GM18499 (cell line): ENCODE results near the gene G6PC2.
"Not testable (repeated sequence)": the region's sequence is repeated elsewhere in the genome, so short reads cannot be mapped to it uniquely, and the experiment has no call there.

Experiments
- ATAC-seq: cut with Tn5 transposase; IDR thresholded peaks from one replicate; pipeline ENCODE4 v1.9.1; 2021; ENCODE audit warnings: moderate number of reproducible peaks; ENCODE audit not compliant: insufficient read depth, unreplicated experiment

G6PC2 gene

GRCh38 chr2:168901003-168901402 is at the start of gene G6PC2:
G6PC2 (plus strand) TSS chr2:168901291; CDS start chr2:168901332, 41 bp downstream.
- ATAC-seq = no peak

DNA sequence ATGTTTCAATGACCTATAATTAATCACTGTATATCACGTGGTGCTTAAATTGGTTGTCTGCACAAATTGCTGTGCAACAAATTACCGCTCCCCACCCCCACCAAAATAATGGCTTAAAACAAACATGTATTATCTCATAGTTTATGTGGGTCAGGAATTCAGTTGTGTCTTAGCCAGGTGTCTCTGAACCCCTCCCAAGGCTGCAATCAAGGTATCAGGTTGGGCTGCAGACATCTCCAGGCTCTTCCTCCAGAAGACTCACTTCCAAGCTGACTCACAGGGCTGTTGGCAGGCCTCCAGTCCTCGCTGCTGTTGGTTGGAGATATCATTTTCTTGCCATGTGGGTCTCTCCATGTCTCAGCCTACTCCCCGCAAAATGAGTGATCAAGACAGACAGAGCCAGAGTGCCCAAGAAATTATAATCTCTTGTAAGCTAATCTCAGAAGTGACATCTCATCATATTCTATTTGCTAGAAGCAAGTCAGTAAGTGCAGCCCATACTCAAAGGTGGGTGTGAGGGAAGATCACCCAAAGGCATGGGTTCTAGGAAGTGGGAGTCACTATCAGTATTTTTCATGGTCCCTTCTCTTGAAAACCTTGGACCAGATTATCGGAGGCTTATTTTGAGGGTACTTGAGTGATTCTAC is 49.3 kb upstream of the G6PC2 start:
- ATAC-seq = no peak

DNA sequence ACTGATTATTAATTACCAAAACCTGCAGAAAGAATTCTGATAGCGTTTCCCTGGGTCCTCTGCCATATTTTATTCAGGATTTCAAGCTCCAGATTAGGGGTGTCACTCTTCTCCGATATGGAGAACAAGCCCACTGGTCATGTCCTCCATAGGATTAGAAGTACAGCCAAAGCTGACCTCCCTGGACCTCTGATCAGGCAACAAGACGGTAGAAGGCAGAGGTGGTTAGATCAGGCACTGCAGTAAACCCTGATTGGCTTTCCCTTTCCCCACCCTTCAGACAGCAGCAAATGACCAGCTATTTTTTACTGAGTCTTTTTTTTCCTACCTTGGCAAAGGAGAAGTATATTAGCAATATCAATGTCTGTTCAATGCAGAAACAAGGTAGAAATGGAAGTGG is 48.6 kb upstream of the G6PC2 start:
- ATAC-seq = no peak

GRCh38 chr2:168853471-168853870 is 47.6 kb upstream of the G6PC2 start:
- no peak for ATAC-seq

DNA sequence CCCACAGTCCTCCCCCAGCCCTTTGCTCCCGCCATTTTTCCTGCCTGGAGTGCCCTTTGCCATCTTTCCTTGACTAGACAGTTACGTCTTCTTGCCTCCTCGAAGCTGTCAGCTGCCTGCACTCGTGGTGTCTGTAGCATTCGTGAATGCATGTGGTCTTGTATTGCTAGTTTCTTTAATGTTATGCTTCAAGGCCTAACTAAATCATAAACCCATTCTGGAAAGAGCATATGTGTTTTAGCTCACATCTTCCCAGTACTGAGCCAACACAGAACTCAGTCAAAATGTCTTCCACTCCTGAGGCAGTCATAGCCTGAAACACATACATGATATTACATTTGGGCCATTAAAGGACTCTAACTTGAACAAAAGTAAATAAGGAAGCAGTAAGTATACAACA is 46.4 kb upstream of the G6PC2 start:
- ATAC-seq = no peak

DNA sequence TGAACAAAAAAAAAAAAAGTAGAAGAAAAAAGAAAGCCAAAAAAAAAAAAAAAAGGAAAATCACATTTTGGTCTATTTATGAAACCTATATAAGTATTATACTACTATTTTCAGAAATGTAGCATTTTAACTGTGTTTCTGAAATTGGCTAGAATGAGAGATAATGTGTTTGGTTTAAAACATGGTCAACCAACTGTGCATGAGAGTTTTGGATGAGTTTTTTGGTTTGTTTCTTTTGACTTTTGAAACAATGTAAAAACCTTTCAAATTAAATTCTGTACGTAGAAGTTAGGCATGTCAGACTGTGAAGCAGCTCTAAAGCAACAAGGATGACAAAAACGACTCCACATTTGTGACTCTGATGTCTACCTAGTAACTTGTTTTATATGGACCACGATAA is 45.5 kb upstream of the G6PC2 start:
- ATAC-seq = no peak

DNA sequence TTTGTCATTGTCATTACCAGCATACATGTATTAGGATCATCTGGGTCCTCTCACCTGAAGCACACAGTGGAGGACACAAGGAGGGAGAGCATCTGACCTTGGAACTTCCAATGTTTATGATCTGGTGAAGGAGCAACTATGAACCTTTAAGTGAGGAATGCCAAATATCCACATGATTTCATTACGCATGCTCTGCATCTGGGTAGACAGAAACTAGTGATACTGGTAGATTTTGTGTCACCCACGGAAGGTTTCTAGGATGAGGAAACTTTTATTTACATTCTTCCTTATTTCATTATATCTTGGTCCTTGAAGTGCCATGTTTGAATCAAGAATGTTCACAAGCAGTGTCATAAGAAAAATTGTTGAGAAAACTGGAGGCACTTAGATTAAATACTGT is 42.9 kb upstream of the G6PC2 start:
- no peak for ATAC-seq

DNA sequence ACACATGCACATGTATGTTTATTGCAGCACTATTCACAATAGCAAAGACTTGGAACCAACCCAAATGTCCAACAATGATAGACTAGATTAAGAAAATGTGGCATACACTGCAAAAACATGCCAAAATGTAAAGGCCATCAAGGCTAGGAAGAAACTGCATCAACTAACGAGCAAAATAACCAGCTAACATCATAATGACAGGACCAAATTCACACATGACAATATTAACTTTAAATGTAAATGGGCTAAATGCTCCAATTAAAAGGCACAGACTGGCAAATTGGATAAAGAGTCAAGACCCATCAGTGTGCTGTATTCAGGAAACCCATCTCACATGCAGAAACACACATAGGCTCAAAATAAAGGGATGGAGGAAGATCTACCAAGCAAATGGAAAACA is 33.9 kb upstream of the G6PC2 start:
- not testable (repeated sequence) for ATAC-seq

- not testable (repeated sequence) for ATAC-seq
These were observed 30.7 kb upstream of the G6PC2 start for GRCh38 chr2:168870369-168870768.

DNA sequence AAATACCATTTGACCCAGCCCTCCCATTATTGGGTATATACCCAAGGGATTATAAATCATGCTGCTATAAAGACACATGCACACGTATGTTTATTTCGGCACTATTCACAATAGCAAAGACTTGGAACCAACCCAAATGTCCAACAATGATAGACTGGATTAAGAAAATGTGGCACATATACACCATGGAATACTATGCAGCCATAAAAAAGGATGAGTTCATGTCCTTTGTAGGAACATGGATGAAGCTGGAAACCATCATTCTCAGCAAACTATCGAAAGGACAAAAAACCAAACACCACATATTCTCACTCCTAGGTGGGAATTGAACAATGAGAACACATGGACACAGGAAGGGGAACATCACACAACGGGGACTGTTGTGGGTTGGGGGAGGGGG is 30.3 kb upstream of the G6PC2 start:
- not testable (repeated sequence) for ATAC-seq

DNA sequence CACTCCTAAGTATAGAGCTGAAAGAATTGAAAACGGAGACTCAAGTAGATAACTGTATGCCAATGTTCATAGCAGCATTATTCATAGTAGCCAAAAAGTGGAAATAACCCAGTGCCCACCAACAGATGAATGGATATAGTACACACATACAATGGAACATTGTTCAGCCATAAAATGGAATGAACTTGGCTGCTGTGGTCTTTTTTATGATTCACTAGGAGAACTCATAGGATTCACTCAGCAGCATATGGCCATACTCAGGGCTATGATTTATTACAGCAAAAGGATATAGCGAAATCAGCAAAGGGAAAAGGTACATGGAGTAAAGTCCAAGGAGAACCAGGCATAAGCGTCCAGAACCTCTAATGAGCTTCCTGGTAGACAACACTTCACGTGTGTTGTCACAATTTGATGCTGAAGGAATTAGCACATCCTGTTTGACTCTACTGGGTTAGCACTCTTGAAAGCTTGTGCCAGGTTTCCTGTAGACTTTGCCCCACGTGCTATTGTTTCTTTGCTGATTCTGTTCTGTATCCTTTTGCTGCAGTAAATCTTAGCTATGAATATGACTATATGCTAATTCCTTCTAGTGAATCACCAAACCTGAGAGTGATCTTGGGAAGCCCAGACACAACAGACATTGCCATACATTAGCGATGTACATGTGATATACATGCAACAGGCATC is 26.6 kb upstream of the G6PC2 start:
- no peak for ATAC-seq

DNA sequence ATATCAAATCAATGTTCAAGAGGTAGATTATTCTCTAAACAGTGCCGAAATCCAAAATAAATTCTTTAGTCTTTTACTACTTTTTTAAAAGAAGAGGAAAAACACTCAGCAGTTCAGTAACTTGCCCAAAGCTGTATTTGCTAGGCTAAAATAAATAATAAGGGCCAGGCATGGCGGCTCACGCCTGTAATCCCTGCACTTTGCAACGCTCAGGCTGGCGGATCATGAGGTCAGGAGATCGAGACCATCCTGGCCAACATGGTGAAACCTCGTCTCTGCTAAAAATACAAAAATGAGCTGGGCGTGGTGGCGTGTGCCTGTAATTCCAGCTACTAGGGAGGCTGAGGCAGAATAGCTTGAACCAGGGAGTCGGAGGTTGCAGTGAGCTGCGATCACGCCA is 18.9 kb upstream of the G6PC2 start:
- ATAC-seq = not testable (repeated sequence)

DNA sequence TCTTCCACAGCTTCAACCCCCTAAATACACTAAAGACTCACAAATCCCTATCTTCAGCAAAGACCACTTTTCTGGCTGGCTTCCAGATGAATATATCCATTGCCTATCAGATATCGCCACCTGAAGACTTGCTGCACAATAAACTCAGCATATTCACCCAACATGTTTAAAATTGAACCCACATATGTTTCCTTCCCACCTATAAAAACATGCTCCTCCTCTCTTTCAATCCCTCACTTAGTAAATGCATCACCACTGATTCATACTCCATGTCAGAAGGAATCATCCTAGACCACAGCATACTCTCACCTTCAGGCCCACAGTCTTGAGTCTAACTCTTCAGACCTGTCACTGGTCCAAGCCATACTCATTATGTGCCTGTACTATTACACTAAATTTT is 16.1 kb upstream of the G6PC2 start:
- no peak for ATAC-seq

DNA sequence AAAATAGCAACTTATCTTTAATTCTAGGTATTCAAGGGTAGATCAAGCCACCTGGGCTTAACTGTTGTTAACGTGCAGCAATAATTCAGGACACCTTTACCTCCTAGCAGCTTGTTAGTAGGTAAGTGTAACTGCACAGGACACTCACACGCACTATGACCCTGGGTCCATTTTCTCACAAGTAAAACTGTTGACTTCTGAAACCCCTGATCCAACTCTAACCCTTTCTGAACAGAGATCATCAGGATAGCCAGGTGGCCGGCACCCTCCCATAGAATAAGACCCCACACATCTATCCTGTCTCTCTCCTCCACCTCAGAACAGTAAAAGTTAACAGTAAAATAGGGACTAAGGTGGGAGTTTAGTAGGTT is 11.5 kb upstream of the G6PC2 start:
- no peak for ATAC-seq

GRCh38 chr2:168890006-168890782 is 10.9 kb upstream of the G6PC2 start, which contains the start of gene SPC25:
SPC25 (minus strand) TSS chr2:168890430; CDS start chr2:168889519, 911 bp downstream.
- ATAC-seq = peak; percentile 99

DNA sequence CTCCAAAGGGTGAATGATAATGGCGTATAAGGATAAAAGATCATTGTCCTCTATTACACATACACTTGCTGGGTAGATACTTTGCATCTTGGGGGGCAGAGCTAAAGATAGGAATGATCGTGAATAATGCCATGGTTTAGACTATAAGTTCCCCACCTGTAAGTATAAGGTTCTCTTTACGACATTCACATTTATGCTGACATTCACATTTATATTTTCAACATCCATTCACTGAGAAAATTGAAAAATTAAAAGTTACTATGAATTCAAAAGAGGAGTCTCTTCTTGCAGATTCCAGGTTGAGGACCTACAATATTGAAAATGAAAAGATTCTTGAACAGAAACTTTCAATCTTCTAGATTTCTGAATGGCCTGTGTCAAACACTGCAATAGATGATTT is 8.8 kb upstream of the G6PC2 start:
- ATAC-seq = no peak

DNA sequence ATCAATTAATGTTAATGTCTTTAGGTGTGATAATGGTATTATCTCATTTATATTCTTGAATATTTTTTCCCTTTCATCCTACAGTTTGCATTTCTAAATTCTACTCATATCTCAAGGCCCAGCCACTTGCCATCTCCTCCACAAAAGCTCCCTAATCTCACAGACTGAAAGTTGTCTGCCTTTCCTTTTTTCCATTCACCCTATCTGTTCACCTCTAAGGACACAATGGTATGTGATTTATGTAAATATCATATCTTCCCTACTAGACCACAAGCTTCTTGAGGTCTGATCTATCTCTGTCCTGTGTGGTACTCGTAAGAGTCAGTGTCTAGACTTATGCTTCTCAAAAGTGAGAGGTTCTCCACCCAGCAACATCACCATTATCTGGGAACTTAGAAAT is 7.0 kb upstream of the G6PC2 start:
- ATAC-seq = no peak

GRCh38 chr2:168894720-168895119 is 6.4 kb upstream of the G6PC2 start:
- ATAC-seq = no peak

DNA sequence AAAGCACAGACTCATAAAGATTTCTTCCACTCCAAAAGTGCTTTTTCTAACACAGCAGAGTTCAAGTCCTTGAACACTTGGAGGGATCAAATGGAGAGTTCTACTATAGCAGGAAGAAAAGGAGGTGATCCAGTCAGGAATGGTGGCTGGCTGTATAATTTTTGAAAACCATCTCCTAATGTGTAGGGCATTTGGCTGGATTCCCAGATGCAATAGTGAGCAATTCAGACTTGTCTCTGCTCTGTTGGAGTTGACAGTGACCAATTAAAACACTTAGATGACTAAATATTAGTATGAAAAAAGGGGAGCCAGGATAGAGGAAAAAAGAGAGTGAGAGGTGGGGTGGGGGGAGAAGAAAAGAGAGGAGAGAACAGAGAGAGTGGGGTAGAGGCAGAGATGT is 5.3 kb upstream of the G6PC2 start:
- no peak for ATAC-seq

DNA sequence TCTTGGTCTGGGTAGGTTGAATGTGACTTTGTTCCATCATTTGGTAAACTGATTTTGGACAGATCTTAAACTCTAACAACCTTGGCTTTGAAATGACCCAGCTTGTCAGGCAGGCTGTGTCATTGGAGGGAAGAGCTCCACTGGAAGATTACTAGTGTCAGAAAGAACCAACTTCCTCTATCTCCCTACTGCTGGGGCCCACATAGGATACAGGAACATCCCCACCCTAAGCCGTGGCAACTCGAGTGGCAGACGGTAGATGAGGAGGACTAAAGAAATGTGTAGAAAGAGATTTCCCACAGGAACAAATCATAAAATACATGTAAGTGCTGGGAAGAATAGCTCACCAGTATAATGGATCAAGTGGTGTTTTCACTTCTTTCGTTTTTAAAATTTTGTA is 4.3 kb upstream of the G6PC2 start:
- ATAC-seq = no peak

DNA sequence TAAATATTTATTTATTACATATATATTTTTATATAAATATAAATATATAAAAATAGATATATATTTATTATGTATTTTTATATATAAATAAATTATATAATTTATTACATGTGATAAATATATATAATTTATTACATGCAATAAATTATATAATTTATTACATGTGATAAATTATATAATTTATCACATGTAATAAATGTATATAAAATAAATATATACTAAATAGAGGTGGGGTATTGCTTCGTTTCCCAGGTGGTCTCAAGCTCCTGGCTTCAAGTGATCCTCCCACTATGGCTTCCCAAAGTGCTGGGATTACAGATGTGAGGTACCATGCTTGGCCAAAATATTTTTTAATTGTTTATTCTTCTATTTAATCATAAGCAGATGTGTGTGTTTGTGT is 3.6 kb upstream of the G6PC2 start:
- ATAC-seq = no peak
